B cell (primary cell): ENCODE measurements around the gene TTLL8. TPM values are rescaled to one million over a fixed set of nuclear protein-coding genes. Genes with fewer than 3 reads are reported as not detected.

ENCODE experiments used
- ATAC-seq: fragments of 200-7000 bp; cut with Tn5 transposase; one replicate; pipeline ENCODE4 v1.10.0; 2021; ENCODE audit warnings: low read depth, mild to moderate bottlenecking, moderate number of reproducible peaks, moderate library complexity
- CTCF ChIA-PET: fragments of 350-600 bp; sonication (Branson Sonifier 250); formaldehyde crosslinking; loops from one replicate; lab custom pipeline; 2021; ENCODE audit warnings: antibody characterized with exemption, inconsistent platforms; lab: Charles Lee
- POLR2A ChIA-PET: fragments of 350-600 bp; sonication (Branson Sonifier 250); formaldehyde crosslinking; loops from one replicate; lab custom pipeline; 2021; ENCODE audit warnings: antibody characterized with exemption; lab: Charles Lee
- DNase-seq: peaks from one replicate; pipeline ENCODE4 v3.0.0; 2013
- H2AFZ ChIP-seq: 2 replicates; pipeline ENCODE4 v1.6.1; 2012; ENCODE audit warnings: mild to moderate bottlenecking, low read depth, low read length; ENCODE audit not compliant: insufficient read depth, poor library complexity, severe bottlenecking
- H3K27ac ChIP-seq, 2 donors: 1 replicate in 1 of 2; 2 replicates in 1 of 2; pipeline ENCODE4 v1.5.1; 2012 to 2013; ENCODE audit warnings: low read length in 2 of 2, mild to moderate bottlenecking in 2 of 2, moderate library complexity in 1 of 2
- H3K27me3 ChIP-seq, 4 experiments: fragments of 200-600 bp in 1 of 4; sonication (generic) in 1 of 4; replicated peaks in 1 of 4; 1 replicate in 2 of 4; 2 replicates in 2 of 4; pipeline versions ENCODE4 v1.6.1 to v1.7.0; 2013 to 2016; ENCODE audit warnings: low read length in 3 of 4, mild to moderate bottlenecking in 2 of 4, mixed read lengths in 1 of 4, moderate library complexity in 1 of 4; ENCODE audit not compliant: insufficient read depth in 4 of 4, control insufficient read depth in 3 of 4; ENCODE audit errors: control extremely low read depth in 1 of 4
- H3K36me3 ChIP-seq, 2 experiments: replicated peaks in 1 of 2; 1 replicate in 1 of 2; 2 replicates in 1 of 2; pipeline versions ENCODE4 v1.6.1 to v1.7.1; 2013; ENCODE audit warnings: low read length in 1 of 2; ENCODE audit not compliant: insufficient read depth in 2 of 2, control insufficient read depth in 1 of 2; ENCODE audit errors: control extremely low read depth in 1 of 2, extremely low read depth in 1 of 2
- H3K4me1 ChIP-seq, 2 donors: fragments of 200-600 bp in 1 of 2; sonication (generic) in 1 of 2; 1 replicate in 1 of 2; 2 replicates in 1 of 2; pipeline versions ENCODE4 v1.5.1 to v1.6.1; 2013 to 2017; ENCODE audit warnings: low read length in 2 of 2; ENCODE audit not compliant: control insufficient read depth in 2 of 2, insufficient read depth in 2 of 2
- H3K4me2 ChIP-seq: replicated peaks from 2 replicates; pipeline ENCODE3; 2012; ENCODE audit warnings: mild to moderate bottlenecking, low read depth, low read length; ENCODE audit not compliant: poor library complexity, severe bottlenecking
- H3K4me3 ChIP-seq, 5 experiments: fragments of 200-600 bp in 1 of 5; sonication (generic) in 1 of 5; 1 replicate in 3 of 5; 2 replicates in 2 of 5; pipeline versions ENCODE4 v1.5.1 to v1.7.0; 2011 to 2016; ENCODE audit warnings: low read length in 4 of 5, mild to moderate bottlenecking in 4 of 5, low read depth in 2 of 5, control low read depth in 1 of 5, moderate library complexity in 1 of 5; ENCODE audit not compliant: insufficient read depth in 1 of 5; ENCODE audit errors: control extremely low read depth in 1 of 5, extremely low read depth in 1 of 5
- H3K79me2 ChIP-seq: fragments of 200-600 bp; sonication (generic); one replicate; pipeline ENCODE4 v1.6.0; 2016; ENCODE audit warnings: low read length; ENCODE audit not compliant: control insufficient read depth, insufficient read depth
- H3K9ac ChIP-seq: fragments of 200-600 bp; sonication (generic); 2 replicates; pipeline ENCODE4 v1.6.1; 2017; ENCODE audit warnings: mild to moderate bottlenecking, low read length, moderate library complexity
- H3K9me3 ChIP-seq, 3 donors: one replicate each; pipeline versions ENCODE4 v1.6.1 to v1.7.1; 2013; ENCODE audit warnings: low read length in 2 of 3; ENCODE audit not compliant: control insufficient read depth in 2 of 3, insufficient read depth in 1 of 3; ENCODE audit errors: control extremely low read depth in 1 of 3
- H4K20me1 ChIP-seq: 2 replicates; pipeline ENCODE4 v1.6.0; 2012; ENCODE audit warnings: mild to moderate bottlenecking, low read length; ENCODE audit not compliant: insufficient read depth, control insufficient read depth, poor library complexity, severe bottlenecking
- H3K27ac Mint-ChIP-seq: one replicate; pipeline ENCODE4 v1.8.0; 2021; ENCODE audit warnings: mixed read lengths
- H3K27me3 Mint-ChIP-seq: one replicate; pipeline ENCODE4 v1.8.0; 2021; ENCODE audit warnings: mixed read lengths
- H3K4me1 Mint-ChIP-seq: one replicate; pipeline ENCODE4 v1.8.0; 2021; ENCODE audit warnings: mixed read lengths
- H3K4me3 Mint-ChIP-seq: one replicate; pipeline ENCODE4 v1.8.0; 2021; ENCODE audit warnings: mixed read lengths
- H3K9me3 Mint-ChIP-seq: one replicate; pipeline ENCODE4 v1.8.0; 2022; ENCODE audit warnings: mixed read lengths; ENCODE audit not compliant: insufficient read depth
- CTCF ChIP-seq: fragments of 200-600 bp; IDR thresholded peaks from one replicate; pipeline ENCODE4 v1.8.0; 2022; ENCODE audit warnings: antibody characterized with exemption, mild to moderate bottlenecking
- EZH2 ChIP-seq: IDR thresholded peaks from 2 replicates; pipeline ENCODE4 v1.6.1; 2012; ENCODE audit warnings: borderline replicate concordance, low read depth, mild to moderate bottlenecking, moderate library complexity, low read length; ENCODE audit not compliant: insufficient read depth, poor library complexity, severe bottlenecking
- WGBS: methylation state at CpG from one replicate; pipeline ENCODE4 v1.1.5; 2013; ENCODE audit warnings: missing lambda C conversion rate; ENCODE audit not compliant: insufficient coverage; 5-methylcytosine and 5-hydroxymethylcytosine counted together
- intact Hi-C: fragments of 100-400 bp; cut with micrococcal nuclease; formaldehyde crosslinking; loops from one replicate; pipeline ENCODE4 v1.10.0; 2022
- polyA plus RNA-seq: library from polyadenylated mRNA; depleted of rRNA; stranded (reverse); fragments of >200 nt; gene quantifications from 2 replicates; pipeline ENCODE4 v1.2.3, GENCODE V29; 2012
- total RNA-seq, 2 donors: library from RNA; stranded (reverse); fragments of 120-200 nt in 1 of 2; gene quantifications; 1 replicate in 1 of 2; 2 replicates in 1 of 2; pipeline versions ENCODE4 v1.2.3 to v1.2.4, GENCODE V29; 2013 to 2022

TTLL8 gene
- total and polyA plus RNA-seq, 2 donors (not counting 1 experiment from before 2014, with no cell fraction given), result not detected

GRCh38 chr22:50044485-50045118 lies 13.5 kb downstream of the TTLL8 start:
- Histone ChIP-seq H3K4me1 (no peaks in the 10 kb centered on the region), H3K36me3 (no peaks in the 10 kb centered on the region), H3K27ac (no peak overlapping the region), H3K4me3 (no peak overlapping the region), H3K9ac (no peak overlapping the region), H3K27me3 (peaks cover 0 to 13% (median 0%) of the 10 kb centered on the region in 4 experiments), H3K79me2 (no peaks in the 10 kb centered on the region), H4K20me1 (no peaks in the 10 kb centered on the region), H3K4me2 (no peak overlapping the region), H3K9me3 (peaks cover 0 to 11% (median 0%) of the 10 kb centered on the region in 3 donors), H2AFZ (no peak overlapping the region)
- Mint-ChIP-seq H3K4me3 (no peak overlapping the region), H3K27ac (no peak overlapping the region), H3K27me3 (peaks cover 11% of the 10 kb centered on the region), H3K9me3 (no peaks in the 10 kb centered on the region), H3K4me1 (no peaks in the 10 kb centered on the region)
- WGBS, result 4% methylated on average over 23 of the region's 30 CpGs
- intact Hi-C loops, result no loop called here
- ATAC-seq, result no peak
- TF ChIP-seq CTCF, result no peak
- TF ChIP-seq EZH2, result no peak
- DNase-seq, result no peak
- POLR2A ChIA-PET, result no interaction called here
- CTCF ChIA-PET, result no interaction called here

- no peaks in the 10 kb centered on the region for H3K4me1 Mint-ChIP-seq
- POLR2A ChIA-PET, result no interaction called here
- H3K27me3 Mint-ChIP-seq, result peaks cover 18% of the 10 kb centered on the region
- Histone ChIP-seq H2AFZ (no peak overlapping the region), H3K9ac (no peak overlapping the region), H3K27ac (no peak overlapping the region), H3K4me1 (no peaks in the 10 kb centered on the region), H3K4me2 (no peak overlapping the region), H3K79me2 (no peaks in the 10 kb centered on the region), H3K36me3 (no peaks in the 10 kb centered on the region), H3K4me3 (no peak overlapping the region), H3K27me3 (peaks cover 0 to 10% (median 0%) of the 10 kb centered on the region in 4 experiments), H4K20me1 (no peaks in the 10 kb centered on the region), H3K9me3 (peaks cover 0 to 15% (median 5%) of the 10 kb centered on the region in 3 donors)
- H3K27ac Mint-ChIP-seq, result no peak overlapping the region
- no peak for DNase-seq
- intact Hi-C loops, result no loop called here
- 88% methylated on average over 15 of the region's 17 CpGs for WGBS
- peaks cover 5% of the 10 kb centered on the region for H3K9me3 Mint-ChIP-seq
- no peak for TF ChIP-seq EZH2
- no peak for TF ChIP-seq CTCF
- no peak for ATAC-seq
- CTCF ChIA-PET, result no interaction called here
- H3K4me3 Mint-ChIP-seq, result no peak overlapping the region
Measured at GRCh38 chr22:50041361-50042065, 16.6 kb downstream of the TTLL8 start.
